GM12873 (cell line): Measurements from ENCODE around the gene MRPL38.

ENCODE experiments used
- CTCF ChIP-seq: IDR thresholded peaks from 2 replicates; pipeline ENCODE4 v1.5.1; 2012; ENCODE audit warnings: low read depth, mild to moderate bottlenecking, moderate library complexity, low read length, control low read depth; ENCODE audit not compliant: insufficient read depth; ENCODE audit errors: missing control alignments

MRPL38 gene

DNA sequence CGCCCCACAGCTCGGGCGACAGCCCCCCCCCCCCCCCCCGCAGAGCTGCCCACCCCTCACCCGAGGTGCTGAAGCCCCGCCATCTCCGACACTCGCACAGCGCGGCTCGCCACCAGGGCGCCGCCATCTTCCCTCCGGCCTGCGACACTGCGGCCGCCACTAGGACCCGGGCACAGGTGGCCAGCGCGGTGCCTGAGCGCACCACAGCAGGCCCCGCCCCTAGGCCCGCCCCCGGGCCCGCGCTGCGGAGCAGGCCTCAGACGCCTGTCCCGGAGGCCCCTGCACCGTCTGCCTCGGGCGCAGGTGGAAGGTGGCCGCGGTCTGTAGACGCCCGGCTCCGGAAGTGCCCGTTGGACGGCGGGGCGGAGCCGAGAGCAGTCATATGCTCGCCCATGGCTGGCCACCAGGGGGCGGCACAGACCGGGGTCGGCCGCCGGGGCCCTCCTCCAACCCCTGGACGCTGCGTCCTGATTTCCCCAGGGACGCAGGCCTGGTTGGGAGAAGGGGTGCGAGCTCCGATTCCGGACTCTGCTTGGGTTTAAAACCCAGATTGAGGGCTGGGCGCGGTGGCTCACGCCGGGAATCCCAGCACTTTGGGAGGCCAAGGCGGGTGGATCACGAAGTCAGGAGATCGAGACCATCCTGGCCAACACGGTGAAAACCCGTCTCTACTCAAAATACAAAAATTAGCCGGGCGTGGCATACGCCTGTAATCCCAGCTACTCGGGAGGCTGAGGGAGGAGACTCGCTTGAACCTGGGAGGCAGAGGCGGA, at the start of gene MRPL38:
Gene MRPL38, minus strand, starts transcription at position 136 of the 773 bp plus-strand sequence. Its CDS starts 9 bp downstream, at position 127.
- peak; percentile 89 for TF ChIP-seq CTCF

DNA sequence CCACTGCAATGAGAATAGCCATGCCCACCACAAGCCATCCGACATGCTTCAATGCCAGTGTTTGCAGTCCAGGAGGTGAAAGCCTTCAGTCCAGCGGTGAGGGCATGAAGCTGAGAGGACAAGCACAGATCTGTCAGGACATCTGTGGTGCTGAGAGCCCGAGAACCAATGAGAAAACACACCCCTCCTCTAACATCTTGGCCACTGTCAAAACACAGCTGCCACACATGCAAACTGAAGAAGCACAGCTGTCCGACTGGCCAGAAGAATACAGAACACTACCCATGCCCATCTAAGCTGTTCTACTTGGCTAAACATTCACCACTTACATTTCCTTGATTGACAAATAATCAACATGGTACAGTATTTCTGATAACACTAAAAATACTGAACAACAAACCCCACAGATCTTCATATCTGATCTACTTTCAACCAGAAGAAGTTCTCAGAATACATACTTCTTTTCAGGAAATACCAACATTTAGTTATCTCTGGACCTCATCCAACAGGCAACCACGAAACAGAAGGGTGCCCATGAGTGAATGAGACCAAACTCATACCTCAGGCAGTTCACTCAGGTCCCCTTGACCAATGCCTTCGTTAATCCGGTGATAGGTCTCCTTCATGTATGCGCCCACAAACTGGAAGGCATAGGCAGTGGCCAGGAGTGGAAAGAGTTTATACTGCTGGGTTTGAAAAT, 46.3 kb upstream of the MRPL38 start:
- TF ChIP-seq CTCF, result no peak

- no peak for TF ChIP-seq CTCF
Observed at GRCh38 chr17:75950421-75950820, 45.7 kb upstream of the MRPL38 start.

- TF ChIP-seq CTCF, result no peak
Observed at GRCh38 chr17:75945211-75945610, 40.5 kb upstream of the MRPL38 start.

- no peak for TF ChIP-seq CTCF
Observed at GRCh38 chr17:75943491-75943890, 38.8 kb upstream of the MRPL38 start.

- TF ChIP-seq CTCF, result no peak
Observed at GRCh38 chr17:75942473-75942872, 37.8 kb upstream of the MRPL38 start.

- no peak for TF ChIP-seq CTCF
Observed at GRCh38 chr17:75941442-75941819, 36.7 kb upstream of the MRPL38 start.
